Mucosa of stomach (tissue), 1 donor: ENCODE data around the gene XRRA1.

Experiments used
- H3K27me3 ChIP-seq: one replicate; pipeline ENCODE4 v1.7.0; 2013; ENCODE audit warnings: mild to moderate bottlenecking, low read length; ENCODE audit not compliant: control insufficient read depth, insufficient read depth
- H3K36me3 ChIP-seq: one replicate; pipeline ENCODE4 v1.7.0; 2013; ENCODE audit warnings: low read length; ENCODE audit not compliant: control insufficient read depth, insufficient read depth
- H3K4me1 ChIP-seq: one replicate; pipeline ENCODE4 v1.7.0; 2013; ENCODE audit warnings: mild to moderate bottlenecking, low read length; ENCODE audit not compliant: control insufficient read depth, insufficient read depth
- H3K4me3 ChIP-seq: one replicate; pipeline ENCODE4 v1.7.0; 2013; ENCODE audit warnings: low read length
- H3K9ac ChIP-seq: one replicate; pipeline ENCODE4 v1.7.0; 2013; ENCODE audit warnings: mild to moderate bottlenecking, low read length, moderate library complexity
- H3K9me3 ChIP-seq: one replicate; pipeline ENCODE4 v1.7.0; 2013; ENCODE audit warnings: mild to moderate bottlenecking, low read length, moderate library complexity; ENCODE audit not compliant: control insufficient read depth
- donor health status: Pancreatic carcinoma.

Gene XRRA1

GRCh38 chr11:74948546-74948897, 369 bp downstream of the XRRA1 start:
- Histone ChIP-seq H3K9ac (peak overlapping the region; percentile 94), H3K9me3 (no peaks in the 10 kb centered on the region), H3K27me3 (no peaks in the 10 kb centered on the region), H3K4me1 (peaks cover 30% of the 10 kb centered on the region), H3K4me3 (peak overlapping the region; percentile 91), H3K36me3 (no peaks in the 10 kb centered on the region)

GRCh38 chr11:74942073-74942759, 6.7 kb downstream of the XRRA1 start:
- no peak overlapping the region for H3K9ac ChIP-seq
- H3K4me3 ChIP-seq: no peak overlapping the region
- H3K27me3 ChIP-seq: no peaks in the 10 kb centered on the region
- H3K4me1 ChIP-seq: peaks cover 13% of the 10 kb centered on the region
- H3K36me3 ChIP-seq: no peaks in the 10 kb centered on the region
- H3K9me3 ChIP-seq: no peaks in the 10 kb centered on the region

- Histone ChIP-seq H3K27me3 (no peaks in the 10 kb centered on the region), H3K9ac (no peak overlapping the region), H3K9me3 (no peaks in the 10 kb centered on the region), H3K36me3 (no peaks in the 10 kb centered on the region), H3K4me3 (no peak overlapping the region), H3K4me1 (peaks cover 13% of the 10 kb centered on the region)
Measured at GRCh38 chr11:74941492-74941891, 7.4 kb downstream of the XRRA1 start.

- no peaks in the 10 kb centered on the region for H3K4me1 ChIP-seq
- no peaks in the 10 kb centered on the region for H3K27me3 ChIP-seq
- no peaks in the 10 kb centered on the region for H3K36me3 ChIP-seq
- no peak overlapping the region for H3K4me3 ChIP-seq
- H3K9me3 ChIP-seq: no peaks in the 10 kb centered on the region
- H3K9ac ChIP-seq: no peak overlapping the region
Measured at GRCh38 chr11:74937696-74938475, 11.0 kb downstream of the XRRA1 start.

GRCh38 chr11:74936976-74937375, 11.9 kb downstream of the XRRA1 start:
- H3K9me3 ChIP-seq: no peaks in the 10 kb centered on the region
- H3K4me3 ChIP-seq: no peak overlapping the region
- H3K9ac ChIP-seq: no peak overlapping the region
- H3K27me3 ChIP-seq: no peaks in the 10 kb centered on the region
- H3K4me1 ChIP-seq: no peaks in the 10 kb centered on the region
- H3K36me3 ChIP-seq: no peaks in the 10 kb centered on the region

GRCh38 chr11:74936087-74936486, 12.8 kb downstream of the XRRA1 start:
- Histone ChIP-seq H3K36me3 (no peaks in the 10 kb centered on the region), H3K4me3 (no peak overlapping the region), H3K9me3 (no peaks in the 10 kb centered on the region), H3K27me3 (no peaks in the 10 kb centered on the region), H3K9ac (no peak overlapping the region), H3K4me1 (no peaks in the 10 kb centered on the region)

GRCh38 chr11:74935285-74935684, 13.6 kb downstream of the XRRA1 start:
- H3K9ac ChIP-seq: no peak overlapping the region
- H3K27me3 ChIP-seq: no peaks in the 10 kb centered on the region
- no peaks in the 10 kb centered on the region for H3K4me1 ChIP-seq
- H3K4me3 ChIP-seq: no peak overlapping the region
- H3K36me3 ChIP-seq: no peaks in the 10 kb centered on the region
- H3K9me3 ChIP-seq: no peaks in the 10 kb centered on the region

- no peak overlapping the region for H3K4me3 ChIP-seq
- H3K27me3 ChIP-seq: no peaks in the 10 kb centered on the region
- no peaks in the 10 kb centered on the region for H3K9me3 ChIP-seq
- no peak overlapping the region for H3K9ac ChIP-seq
- no peaks in the 10 kb centered on the region for H3K4me1 ChIP-seq
- H3K36me3 ChIP-seq: no peaks in the 10 kb centered on the region
Measured at GRCh38 chr11:74933765-74934164, 15.1 kb downstream of the XRRA1 start.

GRCh38 chr11:74932797-74933196, 16.1 kb downstream of the XRRA1 start:
- H3K9me3 ChIP-seq: no peaks in the 10 kb centered on the region
- H3K36me3 ChIP-seq: no peaks in the 10 kb centered on the region
- no peak overlapping the region for H3K9ac ChIP-seq
- H3K4me1 ChIP-seq: no peaks in the 10 kb centered on the region
- no peak overlapping the region for H3K4me3 ChIP-seq
- H3K27me3 ChIP-seq: no peaks in the 10 kb centered on the region

- Histone ChIP-seq H3K36me3 (no peaks in the 10 kb centered on the region), H3K4me3 (no peak overlapping the region), H3K9ac (no peak overlapping the region), H3K4me1 (no peaks in the 10 kb centered on the region), H3K27me3 (no peaks in the 10 kb centered on the region), H3K9me3 (no peaks in the 10 kb centered on the region)
Measured at GRCh38 chr11:74932169-74932568, 16.7 kb downstream of the XRRA1 start.

- no peaks in the 10 kb centered on the region for H3K4me1 ChIP-seq
- H3K27me3 ChIP-seq: no peaks in the 10 kb centered on the region
- no peaks in the 10 kb centered on the region for H3K36me3 ChIP-seq
- H3K4me3 ChIP-seq: no peak overlapping the region
- no peak overlapping the region for H3K9ac ChIP-seq
- H3K9me3 ChIP-seq: no peaks in the 10 kb centered on the region
Measured at GRCh38 chr11:74929431-74930363, 19.2 kb downstream of the XRRA1 start.

GRCh38 chr11:74927496-74927895, 21.4 kb downstream of the XRRA1 start:
- no peaks in the 10 kb centered on the region for H3K36me3 ChIP-seq
- H3K9me3 ChIP-seq: no peaks in the 10 kb centered on the region
- H3K27me3 ChIP-seq: no peaks in the 10 kb centered on the region
- no peak overlapping the region for H3K4me3 ChIP-seq
- no peak overlapping the region for H3K9ac ChIP-seq
- H3K4me1 ChIP-seq: no peaks in the 10 kb centered on the region
